Spinal cord (tissue), 10 donors: ENCODE results near the gene APBA1. TPM values are rescaled to one million over a fixed set of nuclear protein-coding genes. Genes with fewer than 3 reads are reported as not detected.

Source experiments
- DNase-seq, 6 donors: peaks; one replicate each; pipeline versions ENCODE4 v3.0.0 to v3.0.0-alpha.2; 2013 to 2015; ENCODE audit warnings: low spot score in 6 of 6, low read depth in 4 of 6
- H3K27ac ChIP-seq: one replicate; pipeline ENCODE4 v1.5.1; 2013; ENCODE audit warnings: low read depth, low read length, control low read depth
- H3K27me3 ChIP-seq: one replicate; pipeline ENCODE4 v1.6.1; 2013; ENCODE audit warnings: low read length; ENCODE audit not compliant: control insufficient read depth, insufficient read depth
- H3K36me3 ChIP-seq: one replicate; pipeline ENCODE4 v1.6.1; 2013; ENCODE audit warnings: low read length; ENCODE audit not compliant: control insufficient read depth, insufficient read depth
- H3K4me1 ChIP-seq: one replicate; pipeline ENCODE4 v1.6.1; 2013; ENCODE audit warnings: low read length; ENCODE audit not compliant: control insufficient read depth, insufficient read depth
- H3K4me3 ChIP-seq: one replicate; pipeline ENCODE4 v1.5.1; 2013; ENCODE audit warnings: low read depth, low read length, control low read depth
- H3K9me3 ChIP-seq: one replicate; pipeline ENCODE4 v1.6.1; 2013; ENCODE audit warnings: low read length; ENCODE audit not compliant: control insufficient read depth, insufficient read depth
- WGBS: methylation state at CpG from one replicate; pipeline ENCODE4 v1.1.5; 2013; ENCODE audit warnings: missing lambda C conversion rate; ENCODE audit not compliant: insufficient coverage; 5-methylcytosine and 5-hydroxymethylcytosine counted together
- polyA plus RNA-seq, 2 donors: library from polyadenylated mRNA; unstranded; fragments of 120-200 nt; gene quantifications; one replicate each; pipeline ENCODE4 v1.2.1, GENCODE V29; 2013; ENCODE audit not compliant: insufficient read length in 2 of 2
- total RNA-seq, 2 donors: library from RNA; depleted of rRNA in 1 of 2; stranded (reverse); fragments of 120-200 nt in 1 of 2; fragments of >200 nt in 1 of 2; gene quantifications; one replicate each; pipeline versions ENCODE4 v1.2.3 to v1.2.4, GENCODE V29; 2013 to 2014
- donor health status: healthy.

Gene APBA1
- total and polyA plus RNA-seq, 4 donors = 38.5 to 101 (median 84.0) TPM

DNA sequence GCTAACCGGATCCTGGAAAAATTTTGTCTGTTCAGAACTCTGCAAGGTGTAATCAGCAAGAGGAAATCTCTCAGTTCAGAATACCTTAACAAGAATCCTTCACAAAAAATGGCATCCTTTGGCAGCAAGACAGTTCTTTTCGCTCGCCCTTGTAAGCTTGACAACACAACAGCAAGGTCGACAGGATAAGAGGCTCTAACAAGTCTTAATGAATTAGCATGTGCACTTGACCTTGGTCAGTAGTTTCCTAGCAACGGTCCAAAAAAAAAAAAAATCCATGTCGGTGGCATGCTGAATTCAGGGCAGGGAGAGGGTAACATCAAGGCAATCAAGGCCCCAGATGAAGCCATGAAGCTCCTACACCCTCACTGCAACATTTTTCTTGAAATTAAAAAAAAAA is 172.8 kb downstream of the APBA1 start:
- 52% methylated on average over 4 of the region's 6 CpGs for WGBS
- H3K4me3 ChIP-seq = no peak overlapping the region
- peak in 2 of 6 donors; percentile 35 to 68 for DNase-seq

GRCh38 chr9:69498470-69498869 is 173.7 kb downstream of the APBA1 start:
- Histone ChIP-seq H3K27ac (no peak overlapping the region), H3K4me3 (no peak overlapping the region), H3K27me3 (no peaks in the 10 kb centered on the region), H3K36me3 (no peaks in the 10 kb centered on the region), H3K9me3 (no peaks in the 10 kb centered on the region), H3K4me1 (peaks cover 19% of the 10 kb centered on the region)
- DNase-seq = no peak
- WGBS = 74% methylated on average over 2 of the region's 3 CpGs

More for the DNA sequence above, 172.8 kb downstream of the APBA1 start:
- no peaks in the 10 kb centered on the region for H3K27me3 ChIP-seq
- no peaks in the 10 kb centered on the region for H3K9me3 ChIP-seq
- H3K27ac ChIP-seq = no peak overlapping the region
- no peaks in the 10 kb centered on the region for H3K36me3 ChIP-seq
- H3K4me1 ChIP-seq = peaks cover 19% of the 10 kb centered on the region

GRCh38 chr9:69497816-69498215 is 174.4 kb downstream of the APBA1 start:
- Histone ChIP-seq H3K36me3 (no peaks in the 10 kb centered on the region), H3K4me1 (peaks cover 19% of the 10 kb centered on the region), H3K9me3 (no peaks in the 10 kb centered on the region), H3K27ac (no peak overlapping the region), H3K4me3 (no peak overlapping the region), H3K27me3 (no peaks in the 10 kb centered on the region)
- no peak for DNase-seq
- 78% methylated on average over 3 of the region's 4 CpGs for WGBS

- no peaks in the 10 kb centered on the region for H3K36me3 ChIP-seq
- 69% methylated on average over 3 of the region's 4 CpGs for WGBS
- no peak for DNase-seq
- H3K27ac ChIP-seq = no peak overlapping the region
- no peak overlapping the region for H3K4me3 ChIP-seq
- H3K9me3 ChIP-seq = no peaks in the 10 kb centered on the region
- H3K4me1 ChIP-seq = peaks cover 19% of the 10 kb centered on the region
- no peaks in the 10 kb centered on the region for H3K27me3 ChIP-seq
These were observed 175.2 kb downstream of the APBA1 start for GRCh38 chr9:69496846-69497450.

GRCh38 chr9:69495296-69495695 is 176.9 kb downstream of the APBA1 start:
- 61% methylated on average over 8 of the region's 10 CpGs for WGBS
- no peaks in the 10 kb centered on the region for H3K27me3 ChIP-seq
- peaks cover 19% of the 10 kb centered on the region for H3K4me1 ChIP-seq
- H3K4me3 ChIP-seq = no peak overlapping the region
- H3K9me3 ChIP-seq = no peaks in the 10 kb centered on the region
- DNase-seq = no peak
- no peak overlapping the region for H3K27ac ChIP-seq
- no peaks in the 10 kb centered on the region for H3K36me3 ChIP-seq

- WGBS = 79% methylated on average over 2 of the region's 2 CpGs
These were observed 177.4 kb downstream of the APBA1 start for GRCh38 chr9:69494763-69495162.

DNA sequence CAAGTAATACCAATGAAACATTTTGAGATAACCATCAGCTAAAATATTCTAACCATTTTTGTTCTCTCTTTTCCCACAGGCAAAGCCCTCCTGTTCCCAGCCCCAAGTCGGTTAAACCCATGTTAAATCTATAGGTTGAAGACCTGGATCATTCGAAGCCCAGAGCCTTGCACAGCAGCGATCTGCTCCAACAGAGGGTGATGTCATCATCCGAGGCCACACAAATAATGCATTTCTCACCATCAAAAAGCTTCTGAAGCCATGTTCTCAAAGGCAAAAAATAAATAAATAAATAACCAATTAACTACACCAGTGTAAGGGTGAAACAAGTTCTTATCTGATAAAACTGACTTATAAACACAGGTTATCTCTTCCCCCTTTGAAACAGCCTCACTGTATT is 178.0 kb downstream of the APBA1 start:
- no peak for DNase-seq
- Histone ChIP-seq H3K4me3 (no peak overlapping the region), H3K4me1 (peaks cover 16% of the 10 kb centered on the region), H3K9me3 (no peaks in the 10 kb centered on the region), H3K27ac (no peak overlapping the region), H3K36me3 (no peaks in the 10 kb centered on the region), H3K27me3 (no peaks in the 10 kb centered on the region)
- 77% methylated on average over 3 of the region's 4 CpGs for WGBS

More at GRCh38 chr9:69494763-69495162, 177.4 kb downstream of the APBA1 start:
- no peaks in the 10 kb centered on the region for H3K36me3 ChIP-seq
- no peaks in the 10 kb centered on the region for H3K27me3 ChIP-seq
- no peaks in the 10 kb centered on the region for H3K9me3 ChIP-seq
- DNase-seq = no peak
- H3K4me3 ChIP-seq = no peak overlapping the region
- H3K4me1 ChIP-seq = peaks cover 16% of the 10 kb centered on the region
- no peak overlapping the region for H3K27ac ChIP-seq

DNA sequence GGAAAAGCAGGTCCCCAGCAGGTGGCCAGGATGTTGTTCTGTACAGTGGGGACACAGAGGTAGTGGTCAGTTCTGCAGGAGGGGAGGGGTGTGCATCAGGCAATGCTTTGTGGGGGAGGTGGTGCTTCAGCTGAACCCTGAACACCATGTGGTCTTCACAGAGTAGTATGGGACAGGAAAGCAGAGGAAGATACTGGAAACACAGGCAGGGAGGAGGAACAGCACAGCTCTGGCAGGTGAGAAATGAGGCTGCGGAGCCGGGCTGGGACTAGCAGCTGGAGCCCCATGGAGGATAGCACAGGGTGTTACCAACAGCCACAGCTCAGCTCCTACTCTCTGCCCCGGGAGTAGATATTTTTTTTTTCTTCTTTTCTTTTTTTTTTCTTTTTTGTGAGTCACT is 185.7 kb downstream of the APBA1 start:
- no peak for DNase-seq
- WGBS = no CpG with 5 or more reads among the region's 3 CpGs
- H3K36me3 ChIP-seq = no peaks in the 10 kb centered on the region
- no peaks in the 10 kb centered on the region for H3K27me3 ChIP-seq
- no peaks in the 10 kb centered on the region for H3K9me3 ChIP-seq
- H3K4me1 ChIP-seq = no peaks in the 10 kb centered on the region
- H3K4me3 ChIP-seq = no peak overlapping the region
- no peak overlapping the region for H3K27ac ChIP-seq

GRCh38 chr9:69485466-69485865 is 186.7 kb downstream of the APBA1 start:
- no peak overlapping the region for H3K4me3 ChIP-seq
- no peaks in the 10 kb centered on the region for H3K36me3 ChIP-seq
- no peak for DNase-seq
- no peaks in the 10 kb centered on the region for H3K9me3 ChIP-seq
- no peak overlapping the region for H3K27ac ChIP-seq
- no peaks in the 10 kb centered on the region for H3K27me3 ChIP-seq
- WGBS = 67% methylated on average over 3 of the region's 4 CpGs
- H3K4me1 ChIP-seq = no peaks in the 10 kb centered on the region

- Histone ChIP-seq H3K27ac (no peak overlapping the region), H3K9me3 (no peaks in the 10 kb centered on the region), H3K4me3 (no peak overlapping the region), H3K36me3 (no peaks in the 10 kb centered on the region), H3K4me1 (no peaks in the 10 kb centered on the region), H3K27me3 (no peaks in the 10 kb centered on the region)
- 57% methylated on average over 1 of the region's 2 CpGs for WGBS
- no peak for DNase-seq
These were observed 188.2 kb downstream of the APBA1 start for GRCh38 chr9:69483886-69484422.
